ENCODE results near the gene SRC.

GRCh38 chr20:37302981-37303380 lies 43.0 kb upstream of the SRC start:
- TF ChIP-seq POLR2AphosphoS5 (IDR thresholded peaks at IDR 0.05): no peak
- TF ChIP-seq CTCF (IDR thresholded peaks at IDR 0.05): no peak
- TF ChIP-seq POLR2A (IDR thresholded peaks at IDR 0.05): no peak
- no peak for TF ChIP-seq EP300 (IDR thresholded peaks at IDR 0.05)

Measured in suprapubic skin (tissue), 4 donors.